Heart right ventricle (tissue), 16 donors: Measurements from ENCODE around the gene JAK1. TPM values are rescaled to one million over a fixed set of nuclear protein-coding genes. Genes with fewer than 3 reads are reported as not detected.

Experiments
- ATAC-seq, 8 donors: fragments of 200-7000 bp; cut with Tn5 transposase; one replicate each; pipeline ENCODE4 v1.9.1; 2020; ENCODE audit warnings: mild to moderate bottlenecking in 8 of 8, moderate library complexity in 8 of 8, moderate number of reproducible peaks in 1 of 8
- DNase-seq, 2 donors: peaks; one replicate each; pipeline ENCODE4 v3.0.0-alpha.2; 2020
- H3K27ac ChIP-seq, 10 donors: fragments of 200-600 bp; sonication (generic) in 2 of 10; one replicate each; pipeline versions ENCODE4 v1.5.0 to v1.8.0; 2020 to 2022; ENCODE audit warnings: mild to moderate bottlenecking in 3 of 10
- H3K27me3 ChIP-seq, 7 donors: fragments of 200-600 bp; one replicate each; pipeline ENCODE4 v1.8.0; 2021 to 2022; ENCODE audit warnings: mild to moderate bottlenecking in 2 of 7
- H3K36me3 ChIP-seq, 9 donors: fragments of 200-600 bp; sonication (generic) in 1 of 9; one replicate each; pipeline versions ENCODE4 v1.5.0 to v1.8.0; 2020 to 2022; ENCODE audit warnings: mild to moderate bottlenecking in 2 of 9
- H3K4me1 ChIP-seq, 9 donors: fragments of 200-600 bp; sonication (generic) in 1 of 9; one replicate each; pipeline versions ENCODE4 v1.5.0 to v1.8.0; 2020 to 2022; ENCODE audit warnings: mild to moderate bottlenecking in 4 of 9
- H3K4me3 ChIP-seq, 10 donors: fragments of 200-600 bp; sonication (generic) in 2 of 10; one replicate each; pipeline versions ENCODE4 v1.5.0 to v1.8.0; 2020 to 2022; ENCODE audit warnings: mild to moderate bottlenecking in 7 of 10, moderate library complexity in 2 of 10
- H3K9me3 ChIP-seq, 11 donors: fragments of 200-600 bp in 10 of 11; sonication (generic) in 2 of 11; one replicate each; pipeline versions ENCODE4 v1.5.0 to v1.8.0; 2013 to 2022; ENCODE audit warnings: mild to moderate bottlenecking in 2 of 11, control low read depth in 1 of 11, moderate library complexity in 1 of 11
- WGBS, 2 donors: extraction: QIAGEN DNeasy Blood & Tissue Kit; methylation state at CpG; one replicate each; pipeline ENCODE4 v1.1.7; 2013; ENCODE audit warnings: inconsistent platforms in 1 of 2; 5-methylcytosine and 5-hydroxymethylcytosine counted together
- intact Hi-C, 10 donors: fragments of 100-400 bp; cut with DNase I; formaldehyde crosslinking; loops; one replicate each; pipeline versions ENCODE4 v1.11.1 to v1.14.2; 2022
- long read RNA-seq, 3 donors: library from polyadenylated mRNA; unstranded; transcript quantifications; one replicate each; pipeline ENCODE4 v2.0.0, GENCODE V29; 2020 to 2021
- polyA plus RNA-seq, 2 donors: library from polyadenylated mRNA; stranded (reverse); fragments of 200-250 nt; gene quantifications; one replicate each; pipeline ENCODE4 v1.2.3, GENCODE V29; 2013
- total RNA-seq, 10 donors: library from RNA; stranded (reverse); fragmentation: NEBNext Ultra II Directional in 3 of 10; extraction: Animal tissue kit (Norgen Biotek cat#: 25700) in 3 of 10; gene quantifications; one replicate each; pipeline versions ENCODE4 v1.2.1 to v1.2.4, GENCODE V29; 2021 to 2023
- TF ChIP-seq, protein P1 (sequence below), 9 donors: fragments of 200-600 bp; sonication (generic) in 2 of 9; IDR thresholded peaks; one replicate each; pipeline versions ENCODE4 v1.5.0 to v1.8.0; 2021 to 2022; ENCODE audit warnings: antibody characterized with exemption in 9 of 9, mild to moderate bottlenecking in 5 of 9, moderate library complexity in 1 of 9
- donor health status: Arrhythmogenic right ventricular cardiomyopathy.
- donor health status: ischemic (EF 13 %, LVEDD 7.1; RV severe dilation, severe dysfunction).
- donor health status: healthy with polysubstance abuse.
- donor health status: DM: no; HTN: yes; CAD: no.
- donor health status: DM: no; HTN: no; CAD: no.
- donor health status: ischemic (EF 25% LVEDD 6.9; RV normal size, moderate dysfunction).
- donor health status: ischemic (EF 25% LVEDD 5.7; RV mildly dilated, moderate dysfunction).
- donor health status: healthy.
- donor health status: DM: yes; HTN: yes; CAD: no.
- donor health status: Ischemic cardiomyopathy.
- donor health status: ischemic (EF 35%, LVEDD 5.7; RV mildly dilated, moderate dysfunction).
- donor health status: nonischemic (EF 11% LVEDD 7.7; RV severe dilation, severe dysfunction).
- donor health status: DM: yes; HTN: yes; CAD: no.
- donor health status: PGD.
- donor health status: ischemic (EF 29% LVEDD 5.4; RV normal size, mild dysfunction).
- donor health status: nonischemic (EF 23%, LVEDD 6.1; RV moderate dilation, normal function).

The JAK1 gene
- total RNA-seq (100 to 1,000 TPM in 3 of 10 donors, 10 to 100 TPM in 7; 73.4 to 122 (median 84.4) TPM), polyA plus RNA-seq (10 to 100 TPM; 20.1 to 38.5 TPM)
- long read RNA-seq, donor 1, full-length matches to known transcripts, result 54 of 133 reads
- long read RNA-seq, donor 1, partial matches to known transcripts, result 71 of 133 reads
- long read RNA-seq, donor 1, other reads (novel, unspliced or antisense), result 8 of 133 reads
- long read RNA-seq, donor 2, full-length matches to known transcripts, result 105 of 247 reads
- long read RNA-seq, donor 2, partial matches to known transcripts, result 120 of 247 reads
- long read RNA-seq, donor 2, other reads (novel, unspliced or antisense), result 22 of 247 reads
- long read RNA-seq, donor 3, full-length matches to known transcripts, result 93 of 283 reads
- long read RNA-seq, donor 3, partial matches to known transcripts, result 167 of 283 reads
- long read RNA-seq, donor 3, other reads (novel, unspliced or antisense), result 23 of 283 reads

DNA sequence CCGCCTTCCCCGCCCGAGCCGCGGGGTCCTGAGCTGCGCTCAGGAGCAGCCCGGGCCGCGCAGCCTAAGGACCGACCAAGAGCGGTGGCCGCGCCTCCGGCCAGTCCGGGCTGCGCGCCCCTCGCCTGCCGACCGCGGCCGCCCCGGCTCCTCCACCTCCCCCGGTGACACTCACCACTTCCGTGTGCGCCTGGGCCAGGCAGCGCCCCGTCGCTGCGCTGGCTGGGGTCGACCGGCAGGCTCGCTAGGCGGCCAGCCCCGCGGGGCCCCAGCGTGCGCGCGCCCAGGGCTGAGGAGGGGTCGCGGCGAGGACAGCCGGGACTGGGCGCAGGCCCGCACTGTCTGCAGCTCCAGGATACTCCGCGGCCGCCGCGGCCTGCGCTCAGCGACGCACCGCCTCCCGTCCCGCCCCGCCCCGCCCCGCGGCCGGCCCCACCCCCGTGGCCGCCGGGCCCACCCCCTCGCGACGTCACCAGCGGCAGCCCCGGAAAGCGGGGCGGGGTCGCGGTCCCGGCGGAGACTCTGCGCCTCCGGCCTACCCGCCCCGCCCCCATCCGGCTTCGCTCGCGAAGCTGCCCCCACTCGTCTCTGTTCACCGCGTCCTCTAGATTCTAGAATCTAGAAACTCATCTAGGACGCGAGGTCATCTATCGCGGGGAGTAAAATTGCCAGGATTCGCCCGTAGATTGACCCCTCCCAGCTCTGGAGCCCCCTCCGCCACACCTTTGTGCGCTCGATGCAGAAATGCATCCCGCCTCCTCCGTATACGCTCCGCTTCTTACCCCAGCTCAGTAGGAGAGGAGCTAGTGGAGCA is at the start of gene JAK1:
TSS of gene JAK1 (minus strand) at position 392 of the 814 bp plus-strand sequence. CDS start 80,285 bp downstream, outside the sequence.
- Histone ChIP-seq H3K27me3 (no peaks in the 10 kb centered on the region), H3K9me3 (no peaks in the 10 kb centered on the region), H3K27ac (peak within 1 kb of the TSS; percentile 93 to 100 (median 96)), H3K4me3 (peak within 1 kb of the TSS; percentile 66 to 99 (median 88)), H3K36me3 (no peaks in the 10 kb centered on the region), H3K4me1 (peaks cover 7 to 50% (median 32%) of the 10 kb centered on the region in 9 donors)
- 0 to 1% methylated on average over 82 to 100 of the region's 100 CpGs for WGBS, 2 donors
- peak; percentile 92 to 96 (median 94) for ATAC-seq
- TF ChIP-seq, protein P1, sequence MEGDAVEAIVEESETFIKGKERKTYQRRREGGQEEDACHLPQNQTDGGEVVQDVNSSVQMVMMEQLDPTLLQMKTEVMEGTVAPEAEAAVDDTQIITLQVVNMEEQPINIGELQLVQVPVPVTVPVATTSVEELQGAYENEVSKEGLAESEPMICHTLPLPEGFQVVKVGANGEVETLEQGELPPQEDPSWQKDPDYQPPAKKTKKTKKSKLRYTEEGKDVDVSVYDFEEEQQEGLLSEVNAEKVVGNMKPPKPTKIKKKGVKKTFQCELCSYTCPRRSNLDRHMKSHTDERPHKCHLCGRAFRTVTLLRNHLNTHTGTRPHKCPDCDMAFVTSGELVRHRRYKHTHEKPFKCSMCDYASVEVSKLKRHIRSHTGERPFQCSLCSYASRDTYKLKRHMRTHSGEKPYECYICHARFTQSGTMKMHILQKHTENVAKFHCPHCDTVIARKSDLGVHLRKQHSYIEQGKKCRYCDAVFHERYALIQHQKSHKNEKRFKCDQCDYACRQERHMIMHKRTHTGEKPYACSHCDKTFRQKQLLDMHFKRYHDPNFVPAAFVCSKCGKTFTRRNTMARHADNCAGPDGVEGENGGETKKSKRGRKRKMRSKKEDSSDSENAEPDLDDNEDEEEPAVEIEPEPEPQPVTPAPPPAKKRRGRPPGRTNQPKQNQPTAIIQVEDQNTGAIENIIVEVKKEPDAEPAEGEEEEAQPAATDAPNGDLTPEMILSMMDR (IDR thresholded peaks at IDR 0.05), result peak in 3 of 9 donors; percentile 3 to 19 (median 10)
- DNase-seq, result peak; percentile 91 to 92
- intact Hi-C loops, result loop anchor here in 7 of 10 donors (2.0 to 10.0 kb wide), 14 partner anchors 34 to 104 kb away; no protein-coding TSS in a partner anchor

DNA sequence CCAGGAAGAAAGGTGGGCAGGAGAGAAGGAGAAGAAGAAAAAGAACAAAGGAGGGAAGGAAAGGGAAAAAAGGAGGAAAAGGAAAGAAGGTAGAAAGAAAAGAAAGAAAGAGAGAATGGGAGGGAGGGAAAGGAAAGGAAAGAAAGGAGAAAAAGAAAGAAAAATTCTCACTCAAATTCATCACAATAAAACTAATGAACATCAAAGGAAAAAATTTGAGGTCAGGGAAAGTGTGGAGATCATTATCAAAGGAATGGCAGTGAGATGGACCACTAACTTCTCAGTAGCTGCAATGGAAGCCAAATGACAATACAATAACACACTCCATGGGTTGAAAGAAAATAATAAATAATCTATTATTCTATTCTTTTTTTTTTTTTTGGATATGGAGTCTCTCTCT is 48.0 kb upstream of the JAK1 start:
- no peaks in the 10 kb centered on the region for H3K9me3 ChIP-seq
- peaks cover 0 to 11% (median 0%) of the 10 kb centered on the region in 9 donors for H3K36me3 ChIP-seq
- no peak for DNase-seq
- H3K4me1 ChIP-seq, result peaks cover 0 to 19% (median 0%) of the 10 kb centered on the region in 9 donors
- intact Hi-C loops, result no loop called here
- H3K4me3 ChIP-seq, result no peak overlapping the region
- TF ChIP-seq, protein P1 (IDR thresholded peaks at IDR 0.05), result no peak
- H3K27ac ChIP-seq, result no peak overlapping the region
- ATAC-seq, result no peak
- H3K27me3 ChIP-seq, result no peaks in the 10 kb centered on the region

DNA sequence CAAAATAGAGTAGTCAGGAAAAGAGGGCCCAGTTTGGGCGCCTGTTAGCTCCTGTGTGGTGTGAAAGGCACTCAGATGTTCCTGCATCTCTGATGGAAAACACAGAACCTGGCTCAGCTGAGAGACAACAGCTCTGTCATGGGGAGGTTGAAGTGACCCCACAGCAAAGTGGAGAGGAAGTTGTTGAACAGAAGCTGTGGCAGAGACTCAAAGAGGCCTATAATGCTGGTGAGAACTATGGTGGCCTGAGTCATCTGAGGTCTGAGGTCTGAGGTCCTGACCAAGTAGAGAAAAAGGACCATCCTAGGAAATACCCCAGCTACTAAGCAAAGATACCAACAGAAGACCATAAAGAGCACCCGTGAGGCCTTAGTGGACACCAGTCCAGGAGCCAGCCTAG is 45.6 kb upstream of the JAK1 start:
- 97 to 100% methylated on average over 2 of the region's 2 CpGs for WGBS, 2 donors
- TF ChIP-seq, protein P1 (IDR thresholded peaks at IDR 0.05), result no peak
- Histone ChIP-seq H3K27me3 (no peaks in the 10 kb centered on the region), H3K4me3 (no peak overlapping the region), H3K36me3 (peaks cover 0 to 11% (median 0%) of the 10 kb centered on the region in 9 donors), H3K9me3 (no peaks in the 10 kb centered on the region), H3K4me1 (peaks cover 0 to 22% (median 0%) of the 10 kb centered on the region in 9 donors), H3K27ac (no peak overlapping the region)
- ATAC-seq (no peak), DNase-seq (no peak)
- intact Hi-C loops, result no loop called here

DNA sequence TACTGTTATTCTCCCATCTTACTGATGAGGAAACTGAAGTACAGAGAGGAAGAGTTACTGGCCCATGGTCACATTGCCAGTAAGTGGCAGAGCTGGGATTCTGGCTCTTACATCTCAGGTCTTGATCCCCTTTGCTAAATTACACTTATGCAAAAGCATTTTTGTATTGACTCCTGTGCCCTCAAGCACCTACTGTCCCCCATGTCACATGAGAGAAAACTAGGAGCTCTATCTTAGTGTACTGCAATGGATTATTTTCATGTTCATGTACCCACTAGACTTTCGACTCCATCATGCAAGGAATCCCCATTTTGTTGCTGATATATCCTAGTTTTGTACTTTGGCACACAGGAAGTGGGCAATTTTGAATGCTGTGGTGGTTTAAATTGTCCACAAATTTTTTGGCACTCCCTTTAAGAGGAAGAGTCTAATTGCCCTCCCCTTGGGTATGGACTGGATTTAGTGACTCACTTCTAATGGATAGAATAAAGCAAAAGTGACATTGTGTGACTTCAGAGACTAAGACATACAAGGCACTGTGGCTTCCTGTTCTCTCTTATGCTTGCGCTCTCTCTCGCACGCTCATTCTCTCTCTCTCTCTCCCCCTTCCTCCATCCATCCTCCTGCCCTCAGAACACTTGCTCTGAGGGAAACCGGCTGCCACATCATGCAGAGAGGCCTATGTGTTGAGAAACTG is 43.5 kb upstream of the JAK1 start:
- H3K36me3 ChIP-seq, result peaks cover 0 to 9% (median 0%) of the 10 kb centered on the region in 9 donors
- TF ChIP-seq, protein P1 (IDR thresholded peaks at IDR 0.05), result no peak
- ATAC-seq, result no peak
- no peaks in the 10 kb centered on the region for H3K9me3 ChIP-seq
- WGBS, 2 donors, result 95 to 98% methylated on average over 5 of the region's 5 CpGs
- no peak overlapping the region for H3K4me3 ChIP-seq
- intact Hi-C loops, result no loop called here
- H3K27ac ChIP-seq, result no peak overlapping the region
- peaks cover 0 to 22% (median 0%) of the 10 kb centered on the region in 9 donors for H3K4me1 ChIP-seq
- DNase-seq, result no peak
- no peaks in the 10 kb centered on the region for H3K27me3 ChIP-seq
